ENCODE results near the gene CHM.

GRCh38 chrX:85995641-85996040 is 51.7 kb downstream of the CHM start:
- no peak for TF ChIP-seq POLR2A (IDR thresholded peaks at IDR 0.05)
- TF ChIP-seq CTCF (IDR thresholded peaks at IDR 0.05) = no peak
- no peak for TF ChIP-seq POLR2AphosphoS5 (IDR thresholded peaks at IDR 0.05)
